CD4-positive, alpha-beta T cell treated with Interleukin-4 for 4 hours (primary cell): ENCODE measurements around the gene CCDC33.

Experiments
- DNase-seq: peaks from one replicate; pipeline ENCODE4 v3.0.0-alpha.2; 2020

The CCDC33 gene

GRCh38 chr15:74233373-74233772 is 2.8 kb upstream of the CCDC33 start:
- no peak for DNase-seq

GRCh38 chr15:74233851-74234597 is 2.1 kb upstream of the CCDC33 start:
- no peak for DNase-seq

GRCh38 chr15:74234598-74234875 is 1.6 kb upstream of the CCDC33 start:
- no peak for DNase-seq

- no peak for DNase-seq
Measured at GRCh38 chr15:74239051-74239705, 3.1 kb downstream of the CCDC33 start.

- DNase-seq: no peak
Measured at GRCh38 chr15:74240002-74240568, 4.0 kb downstream of the CCDC33 start.

- no peak for DNase-seq
Measured at GRCh38 chr15:74240897-74241614, 4.9 kb downstream of the CCDC33 start.

GRCh38 chr15:74242441-74243185 is 6.5 kb downstream of the CCDC33 start:
- DNase-seq: no peak

GRCh38 chr15:74243431-74243830 is 7.3 kb downstream of the CCDC33 start:
- no peak for DNase-seq

- no peak for DNase-seq
Measured at GRCh38 chr15:74244822-74245341, 8.8 kb downstream of the CCDC33 start.

GRCh38 chr15:74245342-74245931 is 9.3 kb downstream of the CCDC33 start:
- DNase-seq: no peak

GRCh38 chr15:74250266-74250665 is 14.1 kb downstream of the CCDC33 start:
- no peak for DNase-seq

- DNase-seq: no peak
Measured at GRCh38 chr15:74251131-74251811, 15.1 kb downstream of the CCDC33 start.

- no peak for DNase-seq
Measured at GRCh38 chr15:74252291-74252690, 16.2 kb downstream of the CCDC33 start.

GRCh38 chr15:74252721-74253120 is 16.6 kb downstream of the CCDC33 start:
- no peak for DNase-seq

- DNase-seq: no peak
Measured at GRCh38 chr15:74253211-74253921, 17.2 kb downstream of the CCDC33 start.

GRCh38 chr15:74257105-74257504 is 21.0 kb downstream of the CCDC33 start:
- no peak for DNase-seq

GRCh38 chr15:74257623-74258022 is 21.5 kb downstream of the CCDC33 start:
- no peak for DNase-seq

GRCh38 chr15:74258456-74259291 is 22.5 kb downstream of the CCDC33 start:
- DNase-seq: no peak

GRCh38 chr15:74259292-74259648 is 23.1 kb downstream of the CCDC33 start:
- no peak for DNase-seq
